NCI-H1436 treated with DMSO at 0.1 percent for 48 hours (cell line): ENCODE data around the gene KIAA0513.
"Not testable (repeated sequence)": the region's sequence is repeated elsewhere in the genome, so short reads cannot be mapped to it uniquely, and the experiment has no call there.

Experiments used
- DNase-seq: peaks from one replicate; lab custom pipeline; 2025; lab: John Stamatoyannopoulos, UW

Gene KIAA0513

GRCh38 chr16:85048921-85049562, 21.4 kb downstream of the KIAA0513 start:
- no peak for DNase-seq

- no peak for DNase-seq
These were observed 22.2 kb downstream of the KIAA0513 start for GRCh38 chr16:85049706-85050305.

- DNase-seq, result no peak
These were observed 23.5 kb downstream of the KIAA0513 start for GRCh38 chr16:85051067-85051581.

- no peak for DNase-seq
These were observed 24.1 kb downstream of the KIAA0513 start for GRCh38 chr16:85051683-85052082.

- no peak for DNase-seq
These were observed 24.9 kb downstream of the KIAA0513 start for GRCh38 chr16:85052536-85052935.

GRCh38 chr16:85054321-85054720, 26.7 kb downstream of the KIAA0513 start:
- not testable (repeated sequence) for DNase-seq

GRCh38 chr16:85054948-85055492, 27.4 kb downstream of the KIAA0513 start:
- DNase-seq, result no peak

- DNase-seq, result no peak
These were observed 28.1 kb downstream of the KIAA0513 start for GRCh38 chr16:85055493-85056210.

- DNase-seq, result no peak
These were observed 28.7 kb downstream of the KIAA0513 start for GRCh38 chr16:85056211-85056748.

- no peak for DNase-seq
These were observed 29.8 kb downstream of the KIAA0513 start for GRCh38 chr16:85057212-85057889.

- no peak for DNase-seq
These were observed 30.4 kb downstream of the KIAA0513 start for GRCh38 chr16:85057948-85058347.

- no peak for DNase-seq
These were observed 31.3 kb downstream of the KIAA0513 start for GRCh38 chr16:85058909-85059308.

GRCh38 chr16:85061566-85061965, 34.0 kb downstream of the KIAA0513 start:
- DNase-seq, result no peak

GRCh38 chr16:85062323-85062722, 34.7 kb downstream of the KIAA0513 start:
- DNase-seq, result no peak

GRCh38 chr16:85062845-85063244, 35.2 kb downstream of the KIAA0513 start:
- DNase-seq, result no peak

- no peak for DNase-seq
These were observed 36.6 kb downstream of the KIAA0513 start for GRCh38 chr16:85064186-85064585.

- DNase-seq, result no peak
These were observed 37.5 kb downstream of the KIAA0513 start for GRCh38 chr16:85065099-85065498.

GRCh38 chr16:85066346-85066885, 38.8 kb downstream of the KIAA0513 start:
- no peak for DNase-seq

- no peak for DNase-seq
These were observed 39.4 kb downstream of the KIAA0513 start for GRCh38 chr16:85067024-85067423.

GRCh38 chr16:85067426-85067825, 39.8 kb downstream of the KIAA0513 start:
- no peak for DNase-seq

GRCh38 chr16:85068746-85069145, 41.2 kb downstream of the KIAA0513 start:
- no peak for DNase-seq

- DNase-seq, result no peak
These were observed 41.6 kb downstream of the KIAA0513 start for GRCh38 chr16:85069171-85069570.
